ENCODE results near the gene CLCN5.
A peak's percentile ranks its signal among the peaks of the same experiment; 100 is the strongest.
"Not testable (repeated sequence)": the region's sequence is repeated elsewhere in the genome, so short reads cannot be mapped to it uniquely, and the experiment has no call there.

Gene CLCN5

GRCh38 chrX:49999087-49999486, 76.7 kb downstream of the CLCN5 start:
- no peak for FAIRE-seq

GRCh38 chrX:50000937-50001542, 78.6 kb downstream of the CLCN5 start:
- FAIRE-seq, result no peak

- no peak for FAIRE-seq
These were observed 79.8 kb downstream of the CLCN5 start for GRCh38 chrX:50002067-50002714.

- no peak for FAIRE-seq
These were observed 81.1 kb downstream of the CLCN5 start for GRCh38 chrX:50003467-50003866.

- no peak for FAIRE-seq
These were observed 81.5 kb downstream of the CLCN5 start for GRCh38 chrX:50003927-50004326.

GRCh38 chrX:50025591-50025990, 103.2 kb downstream of the CLCN5 start:
- FAIRE-seq, result not testable (repeated sequence)

GRCh38 chrX:50035126-50035525, 112.7 kb downstream of the CLCN5 start:
- no peak for FAIRE-seq

- no peak for FAIRE-seq
These were observed 114.0 kb downstream of the CLCN5 start for GRCh38 chrX:50036426-50036825.

- FAIRE-seq, result no peak
These were observed 123.4 kb downstream of the CLCN5 start for GRCh38 chrX:50045823-50046222.

- no peak for FAIRE-seq
These were observed 126.8 kb downstream of the CLCN5 start for GRCh38 chrX:50049228-50049627.

GRCh38 chrX:50054147-50054546, 131.8 kb downstream of the CLCN5 start:
- no peak for FAIRE-seq

- FAIRE-seq, result no peak
These were observed 144.0 kb downstream of the CLCN5 start for GRCh38 chrX:50066318-50066937.

GRCh38 chrX:50067435-50068284, 145.3 kb downstream of the CLCN5 start:
- FAIRE-seq, result peak; percentile 69

- FAIRE-seq, result no peak
These were observed 145.8 kb downstream of the CLCN5 start for GRCh38 chrX:50068285-50068563.

- no peak for FAIRE-seq
These were observed 146.5 kb downstream of the CLCN5 start for GRCh38 chrX:50068893-50069292.

GRCh38 chrX:50071494-50071893, 149.1 kb downstream of the CLCN5 start:
- no peak for FAIRE-seq

GRCh38 chrX:50072110-50072509, 149.7 kb downstream of the CLCN5 start:
- FAIRE-seq, result no peak

- no peak for FAIRE-seq
These were observed 151.2 kb downstream of the CLCN5 start for GRCh38 chrX:50073601-50074000.

- FAIRE-seq, result no peak
These were observed 153.4 kb downstream of the CLCN5 start for GRCh38 chrX:50075630-50076339.

GRCh38 chrX:50081282-50081889, 159.0 kb downstream of the CLCN5 start:
- peak; percentile 85 for FAIRE-seq

- FAIRE-seq, result no peak
These were observed 160.3 kb downstream of the CLCN5 start for GRCh38 chrX:50082741-50083140.

GRCh38 chrX:50088645-50089044, 166.2 kb downstream of the CLCN5 start:
- FAIRE-seq, result no peak

- no peak for FAIRE-seq
These were observed 171.2 kb downstream of the CLCN5 start for GRCh38 chrX:50093625-50094024.
